Glutamatergic neuron (in vitro differentiated cells): ENCODE data around the gene JMJD1C. TPM values are rescaled to one million over a fixed set of nuclear protein-coding genes. Genes with fewer than 3 reads are reported as not detected.

Source experiments
- DNase-seq: peaks from one replicate; pipeline ENCODE4 v3.0.0; 2022
- H3K27ac Mint-ChIP-seq: one replicate; pipeline ENCODE4 v1.8.0; 2020; ENCODE audit warnings: mild to moderate bottlenecking, mixed read lengths, inconsistent platforms; ENCODE audit not compliant: unreplicated experiment
- H3K27me3 Mint-ChIP-seq: one replicate; pipeline ENCODE4 v1.8.0; 2020; ENCODE audit warnings: mild to moderate bottlenecking, moderate library complexity, mixed read lengths, inconsistent platforms; ENCODE audit not compliant: unreplicated experiment
- H3K36me3 Mint-ChIP-seq: one replicate; pipeline ENCODE4 v1.8.0; 2020; ENCODE audit warnings: mild to moderate bottlenecking, mixed read lengths, inconsistent platforms; ENCODE audit not compliant: unreplicated experiment
- H3K4me1 Mint-ChIP-seq: one replicate; pipeline ENCODE4 v1.8.0; 2020; ENCODE audit warnings: mild to moderate bottlenecking, low read depth, mixed read lengths, inconsistent platforms; ENCODE audit not compliant: unreplicated experiment
- H3K4me3 Mint-ChIP-seq: one replicate; pipeline ENCODE4 v1.8.0; 2020; ENCODE audit warnings: mild to moderate bottlenecking, mixed read lengths, inconsistent platforms; ENCODE audit not compliant: unreplicated experiment
- H3K9me3 Mint-ChIP-seq: one replicate; pipeline ENCODE4 v1.8.0; 2020; ENCODE audit warnings: mild to moderate bottlenecking, moderate library complexity, mixed read lengths, inconsistent platforms; ENCODE audit not compliant: unreplicated experiment
- CTCF ChIP-seq: fragments of 200-600 bp; sonication (generic); IDR thresholded peaks from one replicate; pipeline ENCODE4 v1.5.0; 2021; ENCODE audit not compliant: partially characterized antibody, unreplicated experiment
- microRNA-seq: library from miRNA; unstranded; fragments of <30 nt; microRNA quantifications from one replicate; pipeline ENCODE4, GENCODE V29; 2020; ENCODE audit not compliant: unreplicated experiment
- total RNA-seq: library from RNA; stranded (reverse); fragmentation: NEBNext Ultra II Directional; extraction: Animal tissue kit (Norgen Biotek cat#: 25700); gene quantifications from one replicate; pipeline ENCODE4 v1.2.1, GENCODE V29; 2021; ENCODE audit not compliant: unreplicated experiment

JMJD1C gene
- total RNA-seq, 1 donor from 2014 or later, result 110 TPM

DNA sequence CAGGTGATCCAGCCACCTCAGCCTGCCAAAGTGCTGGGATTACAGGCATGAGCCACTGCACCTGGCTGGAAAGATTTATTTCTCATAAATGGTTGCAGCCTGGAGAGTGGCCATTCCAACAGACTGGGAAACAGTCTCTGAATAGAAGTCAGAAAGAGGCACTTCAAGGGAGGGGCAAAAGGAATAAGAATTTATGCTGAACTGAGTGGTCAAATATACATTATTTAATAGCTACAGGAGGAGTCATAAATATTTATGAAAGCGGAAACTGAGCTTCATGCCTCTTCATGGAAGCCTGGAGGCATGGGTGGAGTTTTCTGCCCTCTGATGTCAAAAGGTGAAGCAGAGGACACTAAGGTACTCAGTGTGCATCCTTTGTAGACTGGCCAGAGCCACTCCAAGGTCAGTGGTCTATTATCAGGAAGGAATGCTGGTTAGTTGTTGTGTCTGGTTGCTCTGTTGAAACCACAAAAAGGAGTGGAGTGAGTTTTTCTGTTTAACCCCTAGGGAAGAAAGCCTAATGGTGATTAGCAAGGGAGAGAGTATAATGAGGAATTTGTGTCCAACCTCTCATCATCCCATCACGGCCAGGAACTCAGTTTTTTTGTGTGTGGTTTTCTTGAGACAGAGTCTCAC is 341.9 kb downstream of the JMJD1C start:
- Mint-ChIP-seq H3K27me3 (peaks cover 17% of the 10 kb centered on the region), H3K36me3 (peaks cover 27% of the 10 kb centered on the region), H3K4me1 (peaks cover 18% of the 10 kb centered on the region), H3K9me3 (peaks cover 25% of the 10 kb centered on the region), H3K4me3 (peak overlapping the region; percentile 25), H3K27ac (peak overlapping the region; percentile 38)
- no peak for TF ChIP-seq CTCF
- DNase-seq, result no peak

DNA sequence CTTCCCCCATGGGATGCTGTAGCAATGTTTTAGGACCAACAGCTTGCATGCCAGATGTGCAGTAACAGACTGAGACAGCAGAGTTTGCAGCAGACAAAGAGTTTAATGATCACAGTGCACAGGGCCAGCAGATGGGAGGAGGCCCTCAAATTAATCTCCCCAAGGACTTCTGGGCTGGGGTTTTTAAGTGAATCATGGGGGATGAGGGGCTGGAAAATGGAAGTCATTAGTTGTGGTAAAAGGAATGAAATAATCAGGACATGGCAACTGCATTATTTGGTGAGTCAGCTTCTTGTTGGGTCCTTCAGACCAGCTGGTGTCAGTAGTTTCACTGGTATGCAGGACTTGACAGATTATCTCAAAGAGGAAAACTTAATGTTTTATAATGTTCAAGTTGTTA is 345.2 kb downstream of the JMJD1C start:
- Mint-ChIP-seq H3K4me1 (peaks cover 31% of the 10 kb centered on the region), H3K4me3 (peak overlapping the region; percentile 77), H3K27me3 (peaks cover 19% of the 10 kb centered on the region), H3K36me3 (peaks cover 26% of the 10 kb centered on the region), H3K27ac (peak overlapping the region; percentile 100), H3K9me3 (peaks cover 24% of the 10 kb centered on the region)
- peak; percentile 83 for DNase-seq
- TF ChIP-seq CTCF, result no peak

DNA sequence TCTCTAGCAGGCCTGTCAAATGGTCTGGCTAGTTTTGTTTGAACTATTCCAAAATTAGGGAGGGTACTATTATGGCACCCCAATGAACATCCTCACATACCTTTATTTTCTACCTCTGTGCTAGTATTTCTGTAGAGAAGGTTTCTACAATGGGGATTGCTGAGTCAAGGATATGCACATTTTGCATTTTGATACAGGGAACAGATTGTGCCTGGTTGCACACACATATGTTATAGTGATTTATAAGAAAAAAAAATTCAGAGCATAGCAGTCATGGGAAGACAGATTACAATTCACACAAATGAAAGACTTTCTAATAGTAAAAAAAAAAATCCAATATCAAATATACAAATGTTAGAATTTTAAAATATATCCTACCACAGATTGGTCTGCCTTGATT is 346.7 kb downstream of the JMJD1C start:
- Mint-ChIP-seq H3K27me3 (peaks cover 16% of the 10 kb centered on the region), H3K4me1 (peaks cover 31% of the 10 kb centered on the region), H3K4me3 (peak overlapping the region; percentile 18), H3K9me3 (peaks cover 21% of the 10 kb centered on the region), H3K36me3 (peaks cover 19% of the 10 kb centered on the region), H3K27ac (peak overlapping the region; percentile 86)
- DNase-seq, result no peak
- no peak for TF ChIP-seq CTCF

Small RNA genes within 50 kb of the gene (microRNA-seq; reads per million reads assigned to microRNA genes)
- 3,895 reads per million, percentile 95 among the genes with 10 or more reads in this experiment for gene MIR1296

Other genes with a start within 250 kb of the JMJD1C start
- gene REEP3, start 55.4 kb upstream of the JMJD1C start, total RNA-seq, result 47.1 TPM